Right lobe of liver (tissue), 4 donors: ENCODE data around the gene HCK.

Source experiments
- CTCF ChIP-seq, 4 donors: fragments of 200-600 bp in 3 of 4; fragments of 450-650 bp in 1 of 4; IDR thresholded peaks; one replicate each; pipeline versions ENCODE4 v1.5.1 to v1.8.0; 2016 to 2022; ENCODE audit warnings: antibody characterized with exemption in 4 of 4, mild to moderate bottlenecking in 2 of 4
- POLR2A ChIP-seq: fragments of 450-650 bp; IDR thresholded peaks from one replicate; pipeline ENCODE4 v1.6.1; 2017; ENCODE audit warnings: antibody characterized with exemption, mild to moderate bottlenecking
- donor health status: DM: no; HTN: no; CAD: no.
- donor health status: DM: no; HTN: no; CAD: no.
- donor health status: DM: no; HTN: yes; CAD: no.

DNA sequence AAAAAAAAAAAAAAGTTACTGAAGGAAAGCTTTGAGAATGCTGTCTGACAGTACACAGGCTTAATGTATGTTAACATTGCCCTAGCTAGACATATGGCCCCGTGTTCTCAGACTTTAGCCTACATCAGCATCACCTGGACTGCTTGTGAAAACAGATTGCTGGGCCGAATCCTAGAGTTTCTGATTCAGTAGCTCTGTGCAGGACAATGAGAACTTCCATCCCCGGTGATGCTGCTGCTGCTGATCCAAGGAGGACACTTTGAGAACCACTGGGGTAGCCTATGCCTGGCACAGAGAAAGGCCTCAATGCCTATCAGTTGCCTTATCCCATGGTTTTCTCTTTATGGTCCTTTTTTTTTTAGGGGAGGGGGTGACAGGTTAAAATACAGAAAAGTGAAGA lies 1.6 kb downstream of the HCK start:
- no peak for TF ChIP-seq CTCF (IDR thresholded peaks at IDR 0.05)
- no peak for TF ChIP-seq POLR2A
